DND-41 (cell line): Measurements from ENCODE around the gene TGIF1.
A peak's percentile ranks its signal among the peaks of the same experiment; 100 is the strongest.

Experiments
- ATAC-seq: fragments of 200-7000 bp; cut with Tn5 transposase; 3 replicates; pipeline ENCODE4 v1.9.1; 2021; ENCODE audit warnings: low read depth; ENCODE audit not compliant: insufficient read depth
- DNase-seq: peaks from one replicate; pipeline ENCODE4 v3.0.0-alpha.2; 2020
- H2AFZ ChIP-seq: 2 replicates; pipeline ENCODE4 v1.6.0; 2012; ENCODE audit warnings: low read depth, low read length
- H3K27ac ChIP-seq: 2 replicates; pipeline ENCODE4 v1.5.1; 2012; ENCODE audit warnings: low read length, inconsistent platforms
- H3K27me3 ChIP-seq: fragments of 200-600 bp; sonication (generic); 2 replicates; pipeline ENCODE4 v1.6.0; 2012; ENCODE audit warnings: low read length, mild to moderate bottlenecking, inconsistent platforms; ENCODE audit not compliant: insufficient read depth, poor library complexity
- H3K36me3 ChIP-seq: 2 replicates; pipeline ENCODE4 v1.5.1; 2012; ENCODE audit warnings: low read length, inconsistent platforms; ENCODE audit not compliant: insufficient read depth
- H3K4me1 ChIP-seq: 2 replicates; pipeline ENCODE4 v1.5.1; 2012; ENCODE audit warnings: mild to moderate bottlenecking, low read length; ENCODE audit not compliant: insufficient read depth
- H3K4me2 ChIP-seq: 2 replicates; pipeline ENCODE4 v1.6.0; 2012; ENCODE audit warnings: mild to moderate bottlenecking, moderate library complexity, low read length, inconsistent platforms; ENCODE audit not compliant: insufficient read depth
- H3K4me3 ChIP-seq, 2 experiments: fragments of 200-600 bp in 1 of 2; shearing (Covaris generic) in 1 of 2; 2 replicates each; pipeline ENCODE4 v1.5.1; 2012 to 2016; ENCODE audit warnings: inconsistent platforms in 2 of 2, low read length in 2 of 2, mild to moderate bottlenecking in 2 of 2, low read depth in 1 of 2, moderate library complexity in 1 of 2
- H3K79me2 ChIP-seq: 2 replicates; pipeline ENCODE4 v1.6.0; 2012; ENCODE audit warnings: low read length, inconsistent platforms; ENCODE audit not compliant: insufficient read depth
- H3K9ac ChIP-seq: 2 replicates; pipeline ENCODE4 v1.6.0; 2012; ENCODE audit warnings: low read depth, mild to moderate bottlenecking, inconsistent platforms, low read length, moderate library complexity
- H3K9me3 ChIP-seq: 2 replicates; pipeline ENCODE4 v1.5.1; 2012; ENCODE audit warnings: low read length, moderate library complexity, mild to moderate bottlenecking, inconsistent platforms; ENCODE audit not compliant: insufficient read depth, severe bottlenecking
- H4K20me1 ChIP-seq: 2 replicates; pipeline ENCODE4 v1.6.0; 2012; ENCODE audit warnings: low read length; ENCODE audit not compliant: insufficient read depth
- EZH2 ChIP-seq: IDR thresholded peaks from 3 replicates; pipeline ENCODE4 v1.6.1; 2012; ENCODE audit warnings: borderline replicate concordance, low read depth, mild to moderate bottlenecking, moderate library complexity, low read length, inconsistent platforms; ENCODE audit not compliant: severe bottlenecking
- TF ChIP-seq, protein P1 (sequence below): IDR thresholded peaks from 2 replicates; pipeline ENCODE4 v1.5.1; 2012; ENCODE audit warnings: borderline replicate concordance, low read length, moderate library complexity, mild to moderate bottlenecking; ENCODE audit not compliant: poor library complexity, severe bottlenecking; ENCODE audit errors: extremely low read depth

The TGIF1 gene

DNA sequence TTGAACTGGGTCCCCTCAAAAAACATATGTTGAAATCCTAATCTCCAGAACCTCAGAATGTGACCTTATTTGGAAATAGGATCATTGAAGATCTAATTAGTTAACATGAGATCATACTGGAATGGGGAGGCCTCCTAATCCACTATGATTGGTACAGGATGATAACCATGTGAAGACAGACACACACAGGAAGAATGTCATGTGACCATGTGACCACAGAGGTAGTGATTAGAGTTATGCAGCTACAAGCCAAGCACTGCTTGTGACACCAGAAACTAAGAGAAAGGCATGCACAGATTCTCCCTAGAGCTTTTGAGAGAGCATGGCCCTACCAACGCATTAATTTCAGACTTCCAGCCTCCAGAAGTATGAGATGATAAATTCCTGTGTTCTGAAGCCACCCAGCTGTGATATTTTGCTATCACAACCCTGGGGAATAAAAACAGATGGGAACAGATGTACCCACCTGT lies 47.0 kb upstream of the TGIF1 start:
- H3K27me3 ChIP-seq = no peaks in the 10 kb centered on the region
- no peak overlapping the region for H3K4me3 ChIP-seq
- no peak overlapping the region for H3K9ac ChIP-seq
- no peak overlapping the region for H3K27ac ChIP-seq
- no peaks in the 10 kb centered on the region for H3K36me3 ChIP-seq
- H3K4me2 ChIP-seq = no peak overlapping the region
- H2AFZ ChIP-seq = no peak overlapping the region
- H3K4me1 ChIP-seq = no peaks in the 10 kb centered on the region
- ATAC-seq (peak; percentile 80), DNase-seq (peak; percentile 10)
- no peaks in the 10 kb centered on the region for H3K9me3 ChIP-seq
- H4K20me1 ChIP-seq = no peaks in the 10 kb centered on the region
- H3K79me2 ChIP-seq = no peaks in the 10 kb centered on the region
- no peak for TF ChIP-seq EZH2
- TF ChIP-seq, protein P1, sequence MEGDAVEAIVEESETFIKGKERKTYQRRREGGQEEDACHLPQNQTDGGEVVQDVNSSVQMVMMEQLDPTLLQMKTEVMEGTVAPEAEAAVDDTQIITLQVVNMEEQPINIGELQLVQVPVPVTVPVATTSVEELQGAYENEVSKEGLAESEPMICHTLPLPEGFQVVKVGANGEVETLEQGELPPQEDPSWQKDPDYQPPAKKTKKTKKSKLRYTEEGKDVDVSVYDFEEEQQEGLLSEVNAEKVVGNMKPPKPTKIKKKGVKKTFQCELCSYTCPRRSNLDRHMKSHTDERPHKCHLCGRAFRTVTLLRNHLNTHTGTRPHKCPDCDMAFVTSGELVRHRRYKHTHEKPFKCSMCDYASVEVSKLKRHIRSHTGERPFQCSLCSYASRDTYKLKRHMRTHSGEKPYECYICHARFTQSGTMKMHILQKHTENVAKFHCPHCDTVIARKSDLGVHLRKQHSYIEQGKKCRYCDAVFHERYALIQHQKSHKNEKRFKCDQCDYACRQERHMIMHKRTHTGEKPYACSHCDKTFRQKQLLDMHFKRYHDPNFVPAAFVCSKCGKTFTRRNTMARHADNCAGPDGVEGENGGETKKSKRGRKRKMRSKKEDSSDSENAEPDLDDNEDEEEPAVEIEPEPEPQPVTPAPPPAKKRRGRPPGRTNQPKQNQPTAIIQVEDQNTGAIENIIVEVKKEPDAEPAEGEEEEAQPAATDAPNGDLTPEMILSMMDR = no peak

DNA sequence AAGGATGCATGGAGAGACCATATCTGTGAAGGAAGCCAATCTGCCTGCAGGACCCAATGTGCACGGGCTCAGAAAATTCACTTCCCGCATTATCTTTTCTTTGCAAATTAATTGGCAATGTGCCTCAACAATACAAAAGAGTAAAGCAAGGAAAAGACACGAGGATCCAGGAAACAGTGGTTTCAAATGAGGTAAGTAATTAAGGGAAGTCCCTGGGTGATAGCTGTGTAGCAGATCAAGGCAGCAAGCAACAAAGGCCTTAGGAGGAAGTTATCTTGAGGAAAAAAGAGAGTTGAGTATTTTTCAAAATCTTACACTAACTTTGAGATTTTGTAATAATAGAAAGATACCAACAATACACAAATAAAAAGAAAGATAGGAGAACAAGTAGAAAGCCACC lies 44.3 kb upstream of the TGIF1 start:
- H3K4me3 ChIP-seq = no peak overlapping the region
- TF ChIP-seq EZH2 = no peak
- TF ChIP-seq, protein P1 = no peak
- H3K79me2 ChIP-seq = no peaks in the 10 kb centered on the region
- no peak overlapping the region for H3K9ac ChIP-seq
- H3K4me1 ChIP-seq = no peaks in the 10 kb centered on the region
- H3K36me3 ChIP-seq = no peaks in the 10 kb centered on the region
- no peaks in the 10 kb centered on the region for H4K20me1 ChIP-seq
- DNase-seq = no peak
- no peak overlapping the region for H3K4me2 ChIP-seq
- no peak overlapping the region for H3K27ac ChIP-seq
- H3K27me3 ChIP-seq = no peaks in the 10 kb centered on the region
- H2AFZ ChIP-seq = no peak overlapping the region
- ATAC-seq = no peak
- H3K9me3 ChIP-seq = no peaks in the 10 kb centered on the region

DNA sequence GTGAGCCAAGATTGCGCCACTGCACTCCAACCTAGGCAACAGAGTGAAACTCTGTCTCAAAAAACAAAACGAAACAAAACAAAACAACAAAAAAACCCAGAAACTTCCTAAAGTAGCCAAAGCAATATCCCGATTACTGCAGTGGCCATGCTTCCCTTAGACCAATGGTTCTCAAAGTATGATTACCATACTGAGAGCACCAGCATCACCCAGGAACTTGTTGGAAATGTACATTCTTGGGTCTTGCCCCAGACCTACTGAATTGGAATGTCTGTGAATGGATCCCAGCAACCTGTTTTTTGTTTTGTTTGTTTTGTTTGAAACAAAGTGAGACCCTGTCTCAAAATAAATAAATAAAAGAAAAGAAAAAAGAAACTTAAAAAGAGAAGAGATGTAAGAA lies 41.9 kb upstream of the TGIF1 start:
- H3K27ac ChIP-seq = no peak overlapping the region
- no peak overlapping the region for H3K4me2 ChIP-seq
- no peak overlapping the region for H3K9ac ChIP-seq
- no peak overlapping the region for H2AFZ ChIP-seq
- no peaks in the 10 kb centered on the region for H3K27me3 ChIP-seq
- no peaks in the 10 kb centered on the region for H3K79me2 ChIP-seq
- DNase-seq = no peak
- no peak overlapping the region for H3K4me3 ChIP-seq
- H3K36me3 ChIP-seq = no peaks in the 10 kb centered on the region
- H4K20me1 ChIP-seq = no peaks in the 10 kb centered on the region
- no peak for ATAC-seq
- TF ChIP-seq, protein P1 = no peak
- TF ChIP-seq EZH2 = no peak
- H3K9me3 ChIP-seq = no peaks in the 10 kb centered on the region
- H3K4me1 ChIP-seq = no peaks in the 10 kb centered on the region

DNA sequence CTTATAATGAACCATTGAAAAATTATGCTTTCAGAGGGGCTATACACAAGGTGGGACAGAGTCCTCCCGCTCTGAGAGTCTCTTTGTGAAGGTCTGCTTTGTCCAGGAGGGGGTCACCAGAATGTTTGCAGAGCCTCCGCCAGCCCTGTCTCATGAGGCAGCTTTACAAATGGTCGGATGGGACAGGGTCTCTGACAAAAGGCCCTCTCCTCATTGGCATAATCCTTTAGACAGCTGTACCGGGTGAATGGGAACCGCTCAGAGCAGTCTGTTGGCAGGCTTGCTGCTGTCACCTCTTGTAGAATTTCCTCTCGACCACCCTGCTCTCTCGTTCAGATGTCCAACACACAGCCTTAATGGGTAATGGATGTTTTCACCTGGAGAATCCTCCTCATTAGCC lies 40.2 kb upstream of the TGIF1 start:
- DNase-seq (no peak), ATAC-seq (no peak)
- H2AFZ ChIP-seq = no peak overlapping the region
- H3K9ac ChIP-seq = no peak overlapping the region
- no peaks in the 10 kb centered on the region for H4K20me1 ChIP-seq
- no peaks in the 10 kb centered on the region for H3K27me3 ChIP-seq
- H3K4me2 ChIP-seq = no peak overlapping the region
- H3K79me2 ChIP-seq = no peaks in the 10 kb centered on the region
- H3K4me1 ChIP-seq = no peaks in the 10 kb centered on the region
- TF ChIP-seq, protein P1 = no peak
- H3K27ac ChIP-seq = no peak overlapping the region
- no peaks in the 10 kb centered on the region for H3K36me3 ChIP-seq
- H3K9me3 ChIP-seq = no peaks in the 10 kb centered on the region
- no peak overlapping the region for H3K4me3 ChIP-seq
